HG02571 (cell line): ENCODE data around the gene MAPKAP1.

ENCODE experiments used
- ATAC-seq: cut with Tn5 transposase; IDR thresholded peaks from one replicate; pipeline ENCODE4 v1.9.1; 2021; ENCODE audit warnings: mild to moderate bottlenecking, moderate library complexity; ENCODE audit not compliant: unreplicated experiment

MAPKAP1 gene

GRCh38 chr9:125679597-125680189 is 27.3 kb downstream of the MAPKAP1 start:
- ATAC-seq = no peak

GRCh38 chr9:125674981-125675973 is 31.7 kb downstream of the MAPKAP1 start:
- ATAC-seq = no peak

- ATAC-seq = no peak
Observed at GRCh38 chr9:125672876-125673275, 34.1 kb downstream of the MAPKAP1 start.

DNA sequence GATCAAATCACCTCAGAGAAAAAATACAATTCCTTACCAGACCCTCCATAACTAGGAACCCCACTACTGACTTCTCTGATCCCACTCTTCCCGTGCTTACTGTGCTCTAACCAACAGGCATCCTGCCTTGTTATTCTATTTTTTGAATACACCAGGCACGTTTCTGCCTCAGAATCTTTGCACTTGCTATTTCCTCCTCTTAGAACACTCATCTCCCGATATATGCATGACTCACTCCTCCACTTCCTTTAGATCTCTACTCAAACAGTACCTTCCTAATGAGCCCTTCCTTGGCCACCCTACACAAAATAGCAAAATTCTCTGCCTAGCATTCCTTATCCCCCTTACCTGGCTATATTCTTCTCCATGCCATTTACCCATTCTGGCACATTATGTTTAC is 43.9 kb downstream of the MAPKAP1 start:
- no peak for ATAC-seq

- no peak for ATAC-seq
Observed at GRCh38 chr9:125660557-125660956, 46.5 kb downstream of the MAPKAP1 start.

DNA sequence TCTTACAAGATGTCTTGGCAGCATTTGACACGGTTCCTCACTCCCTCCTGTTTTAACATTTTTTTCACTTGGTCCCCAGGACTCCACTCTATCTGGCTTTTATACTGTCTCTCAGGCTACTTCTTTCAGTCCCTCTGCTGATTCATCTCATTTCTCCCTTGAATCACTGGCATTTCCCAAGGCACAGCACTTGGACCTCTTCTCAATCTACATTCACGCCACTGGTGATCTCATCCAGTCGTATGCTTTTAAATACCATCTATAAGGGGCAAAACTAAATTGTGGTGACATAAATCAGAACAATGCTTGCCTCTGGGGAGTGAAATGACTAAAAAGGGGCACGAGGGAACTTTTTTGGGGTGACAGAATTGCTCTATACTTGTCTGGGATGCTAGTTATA is 47.1 kb downstream of the MAPKAP1 start:
- no peak for ATAC-seq

DNA sequence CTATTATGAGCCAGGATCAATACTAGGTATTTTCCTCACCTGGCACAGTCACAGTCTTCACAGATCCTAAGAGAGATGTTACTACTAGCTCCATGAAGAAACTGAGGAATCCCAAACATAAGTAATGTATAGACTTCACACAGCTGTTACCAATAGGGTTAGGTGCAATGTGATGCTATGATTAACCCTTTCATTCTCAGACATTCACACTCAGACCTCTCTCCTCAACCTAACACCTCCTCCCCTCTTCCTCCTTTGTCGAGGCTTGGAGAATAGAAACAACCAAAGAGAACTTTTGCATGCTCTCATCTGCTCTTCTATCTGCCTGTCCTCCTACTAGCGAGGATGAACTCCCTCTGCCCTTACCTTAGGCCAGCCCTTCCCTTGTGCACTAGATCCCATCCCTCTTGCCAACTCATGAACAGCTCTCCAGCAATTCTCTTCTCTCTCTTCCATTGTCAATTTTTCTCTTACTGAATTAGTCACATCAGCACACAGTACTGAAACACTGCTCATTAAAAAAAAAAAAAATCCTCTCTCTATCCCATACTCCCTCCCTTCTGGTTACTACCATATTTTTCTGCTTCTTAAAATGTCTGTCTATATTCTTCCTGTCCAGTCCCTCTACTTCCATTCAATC is 47.7 kb downstream of the MAPKAP1 start:
- ATAC-seq = no peak

DNA sequence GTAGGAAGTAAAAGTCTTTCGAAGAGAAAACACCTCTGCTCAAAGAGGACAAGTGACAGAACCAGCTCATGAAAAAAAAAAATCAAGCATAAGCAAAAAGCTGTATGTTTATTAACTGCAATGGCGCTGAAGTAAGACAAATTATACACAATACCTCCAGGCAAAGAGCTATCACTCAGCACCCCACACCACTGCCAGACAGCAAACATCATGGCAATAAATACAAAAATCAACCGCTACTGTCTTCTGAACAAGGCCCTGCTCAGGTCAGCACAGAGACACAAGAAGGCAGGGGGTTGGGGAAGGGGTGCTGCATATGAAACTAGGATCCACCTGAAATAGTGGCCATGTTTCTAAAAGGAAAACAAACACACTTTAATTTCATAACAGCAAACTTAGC is 50.4 kb downstream of the MAPKAP1 start:
- ATAC-seq = no peak

DNA sequence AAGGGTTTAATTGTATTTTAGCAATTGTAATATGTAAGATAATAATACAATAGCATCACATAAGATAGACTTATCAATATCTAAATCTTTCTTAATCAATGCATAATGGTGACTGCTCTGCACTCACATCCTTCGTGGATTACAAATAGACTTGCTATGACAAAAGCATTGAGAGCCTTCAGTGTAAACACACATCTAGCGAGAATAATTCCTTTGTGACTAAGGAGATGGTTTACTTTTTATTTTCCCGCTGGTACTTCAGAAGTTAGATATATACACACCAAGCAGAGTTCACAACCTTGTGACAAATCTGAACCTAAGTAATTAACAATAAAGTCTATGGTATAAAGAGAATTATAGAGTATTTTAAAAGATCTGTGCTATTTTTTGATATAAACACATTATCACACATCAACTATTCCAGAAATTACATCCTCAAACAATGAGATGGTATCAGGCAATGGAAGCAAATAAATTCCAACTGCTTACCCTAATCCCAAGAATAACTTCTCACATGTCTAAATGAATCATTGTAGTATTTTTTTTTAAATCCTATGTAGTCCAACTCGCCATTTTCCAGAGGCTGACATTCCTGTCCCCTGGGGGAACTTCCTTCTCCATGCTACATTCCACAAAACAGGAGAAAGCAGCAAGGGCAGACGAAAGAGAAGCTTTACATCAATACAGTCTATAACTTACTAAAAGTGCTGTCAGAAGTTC is 51.2 kb downstream of the MAPKAP1 start:
- no peak for ATAC-seq

- ATAC-seq = no peak
Observed at GRCh38 chr9:125655066-125655633, 51.9 kb downstream of the MAPKAP1 start.

DNA sequence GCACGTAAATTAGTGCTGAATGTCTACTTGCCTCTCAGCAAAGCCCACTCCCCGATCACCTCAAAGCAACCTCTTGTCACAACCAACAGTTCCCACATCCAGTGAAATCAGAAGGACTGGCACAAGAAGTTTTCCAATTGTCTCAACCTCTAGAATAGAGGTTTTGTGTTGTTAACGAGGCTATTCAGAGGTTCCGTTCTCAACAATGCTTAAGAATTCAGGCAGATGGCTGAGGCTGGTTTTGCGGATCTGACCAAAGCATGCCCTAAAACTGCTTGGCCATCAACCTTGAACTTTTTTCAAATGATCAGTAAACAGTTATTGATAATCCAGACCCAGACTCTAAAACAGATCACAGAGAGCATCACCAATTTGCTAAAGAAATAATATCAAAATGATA is 52.9 kb downstream of the MAPKAP1 start:
- ATAC-seq = no peak

DNA sequence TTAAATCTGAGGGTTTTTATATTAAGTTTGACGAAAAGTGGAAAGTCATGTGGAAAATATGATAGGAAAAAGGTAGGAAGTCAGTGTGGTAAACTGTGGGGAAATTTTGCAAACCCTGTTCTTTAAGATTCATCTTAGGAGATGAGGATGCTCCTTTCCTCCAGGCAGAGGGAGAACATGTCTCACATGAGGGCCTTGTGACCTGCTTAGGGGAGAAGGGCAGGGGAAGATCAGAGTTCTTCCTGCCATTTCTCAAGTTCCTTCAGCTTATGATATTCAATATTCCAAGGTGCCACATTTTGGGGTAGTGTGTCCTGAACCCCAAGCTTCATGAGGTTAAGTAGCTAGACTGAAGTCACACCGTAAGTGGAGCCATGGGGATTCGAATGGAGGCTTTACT is 53.7 kb downstream of the MAPKAP1 start:
- no peak for ATAC-seq

GRCh38 chr9:125652759-125653158 is 54.2 kb downstream of the MAPKAP1 start:
- ATAC-seq = no peak

- no peak for ATAC-seq
Observed at GRCh38 chr9:125652233-125652594, 54.8 kb downstream of the MAPKAP1 start.

GRCh38 chr9:125651576-125652232 is 55.3 kb downstream of the MAPKAP1 start:
- ATAC-seq = no peak

GRCh38 chr9:125650271-125650737 is 56.7 kb downstream of the MAPKAP1 start:
- ATAC-seq = peak; percentile 60

DNA sequence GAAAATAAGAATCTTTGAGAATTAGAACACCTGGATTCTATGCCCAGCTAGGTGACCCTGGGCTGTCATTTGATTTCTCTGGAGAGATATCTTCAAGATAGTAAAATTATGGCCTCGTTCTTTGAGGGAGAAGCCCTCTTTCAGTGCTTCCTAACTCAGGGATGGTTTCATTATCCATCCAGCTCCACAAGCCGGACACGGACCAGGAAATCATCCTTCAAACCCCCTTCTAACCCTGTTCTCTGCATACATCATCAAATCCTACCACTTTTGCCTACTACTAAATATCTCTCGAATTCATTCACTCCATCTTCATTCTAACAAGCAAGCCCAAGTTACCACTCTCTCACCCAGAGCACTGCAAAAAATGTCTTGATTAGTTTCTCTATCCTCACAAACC is 57.2 kb downstream of the MAPKAP1 start:
- no peak for ATAC-seq

- ATAC-seq = no peak
Observed at GRCh38 chr9:125649315-125649714, 57.7 kb downstream of the MAPKAP1 start.

GRCh38 chr9:125648294-125648693 is 58.7 kb downstream of the MAPKAP1 start:
- ATAC-seq = no peak

DNA sequence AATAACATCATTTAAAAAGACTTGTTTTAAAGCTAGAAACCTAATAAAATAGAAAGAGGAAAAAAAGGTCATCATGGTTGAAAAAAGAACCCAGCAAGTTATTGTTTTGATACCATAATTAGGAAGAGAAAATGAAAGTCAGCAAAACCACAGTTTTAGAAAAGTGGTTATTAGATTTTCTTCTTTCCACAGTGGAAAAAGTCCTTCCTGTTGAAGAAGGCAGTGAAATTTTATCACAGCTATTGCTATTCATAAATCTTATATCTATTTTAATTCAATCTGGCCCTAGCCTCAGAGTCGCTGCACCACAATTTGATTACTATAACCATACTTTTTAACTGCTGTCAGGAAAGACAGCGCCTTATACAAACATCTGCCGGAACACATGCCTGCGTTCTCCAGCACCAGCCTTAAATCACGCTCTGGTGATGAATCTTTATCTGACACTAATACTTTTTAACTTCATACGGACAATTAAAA is 60.3 kb downstream of the MAPKAP1 start:
- ATAC-seq = no peak
